HG03457 (cell line): ENCODE measurements around the gene FIBP.
"Not testable (repeated sequence)": the region's sequence is repeated elsewhere in the genome, so short reads cannot be mapped to it uniquely, and the experiment has no call there.

Source experiments
- ATAC-seq: cut with Tn5 transposase; IDR thresholded peaks from one replicate; pipeline ENCODE4 v1.9.1; 2021; ENCODE audit warnings: moderate number of reproducible peaks; ENCODE audit not compliant: unreplicated experiment

Gene FIBP

DNA sequence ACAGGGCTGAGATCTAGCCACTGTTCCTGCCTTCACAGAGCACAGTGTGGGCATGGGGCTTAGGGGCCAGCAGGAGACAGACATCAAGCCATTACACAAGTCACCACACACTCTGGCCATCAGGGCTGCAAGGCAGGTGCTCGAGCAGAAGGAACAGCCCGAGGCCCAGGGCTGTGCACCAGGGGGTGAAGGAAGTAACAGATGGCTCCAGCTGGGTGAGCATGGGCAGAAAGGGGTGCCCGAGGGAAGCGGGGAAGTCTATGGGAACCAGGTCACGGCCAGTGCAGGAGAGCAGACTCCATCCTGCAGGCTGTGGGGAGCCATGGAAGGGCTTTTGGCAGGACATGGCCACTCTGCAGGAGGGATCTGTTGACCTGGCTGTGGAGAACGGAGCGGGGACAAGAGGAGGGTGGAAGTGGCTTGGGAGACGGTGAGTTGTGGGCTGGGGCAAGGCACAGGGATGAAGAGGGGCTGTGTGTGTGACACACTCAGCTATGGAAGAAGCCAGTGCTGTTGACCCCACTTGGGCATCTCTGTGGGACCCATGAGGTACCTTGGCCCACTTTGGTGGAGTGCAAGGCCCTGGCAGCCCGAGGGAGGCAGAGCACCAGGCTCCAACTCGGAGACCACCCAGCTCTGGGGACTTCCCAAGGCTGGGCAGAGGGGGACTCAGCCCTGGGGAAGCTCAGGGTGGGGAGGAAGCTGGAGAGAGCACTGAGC lies 27.0 kb upstream of the FIBP start:
- no peak for ATAC-seq

DNA sequence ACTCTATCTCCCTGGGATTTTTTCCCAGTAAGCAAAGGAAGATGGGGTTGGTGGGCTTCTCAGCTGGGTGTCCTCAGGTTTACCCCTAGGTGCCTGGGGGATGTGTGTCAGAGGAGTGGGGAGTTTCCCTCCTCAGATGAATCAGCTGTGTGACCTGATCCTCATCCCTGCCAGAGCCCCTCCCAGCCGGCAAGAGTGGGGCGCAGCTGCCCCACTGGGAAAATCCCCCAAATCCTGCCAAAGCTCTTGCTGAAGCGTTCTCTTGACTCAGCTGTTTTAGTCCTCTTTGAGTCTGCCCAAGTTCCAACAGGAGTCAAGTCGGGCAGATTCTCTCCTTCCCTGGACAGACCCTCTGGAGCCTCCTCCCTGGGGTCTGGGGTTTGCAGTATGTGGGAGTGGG lies 24.6 kb upstream of the FIBP start:
- ATAC-seq: no peak

DNA sequence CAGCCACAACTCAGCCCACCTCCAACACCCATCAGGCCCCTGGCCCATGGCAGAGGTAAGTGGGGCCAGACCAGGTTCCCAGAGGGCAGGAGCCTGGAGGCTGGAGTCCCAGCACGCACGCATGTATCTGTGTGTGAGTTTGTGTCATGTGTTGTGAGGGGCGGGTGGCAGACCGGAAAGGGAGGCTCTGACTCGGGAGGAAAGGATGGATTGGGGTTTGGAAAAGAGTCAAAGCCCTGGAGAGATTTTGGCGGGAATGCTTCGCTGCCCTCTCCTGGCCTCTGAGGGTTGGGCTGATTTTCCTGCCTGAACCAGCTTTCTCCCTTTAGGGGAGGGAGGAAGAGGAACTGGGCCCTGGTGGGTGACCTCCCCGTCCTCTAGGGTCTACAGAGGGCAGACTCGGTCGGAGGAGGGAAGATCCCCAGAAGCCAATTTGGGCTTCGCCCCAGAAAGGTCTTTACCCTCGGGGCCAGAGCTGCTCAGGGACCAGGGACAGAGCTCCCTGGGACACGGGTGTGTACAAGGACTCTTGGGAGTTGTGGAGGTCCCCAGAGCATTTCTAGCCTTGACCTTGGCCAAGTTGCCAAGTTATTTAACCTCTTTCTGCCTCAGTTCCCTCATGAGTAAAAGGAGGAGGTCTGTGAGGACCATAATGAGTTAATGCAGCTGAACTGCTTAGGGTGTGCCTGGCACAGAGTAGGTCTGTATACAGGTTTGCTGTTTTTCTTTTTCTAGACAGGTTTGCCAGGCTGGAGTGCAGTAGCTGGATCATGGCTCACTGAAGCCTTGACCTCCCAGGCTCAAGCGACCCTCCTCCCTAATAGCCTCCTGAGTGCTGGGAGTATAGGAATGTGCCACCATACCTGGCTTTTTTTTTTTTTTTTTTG lies 23.7 kb upstream of the FIBP start:
- no peak for ATAC-seq

DNA sequence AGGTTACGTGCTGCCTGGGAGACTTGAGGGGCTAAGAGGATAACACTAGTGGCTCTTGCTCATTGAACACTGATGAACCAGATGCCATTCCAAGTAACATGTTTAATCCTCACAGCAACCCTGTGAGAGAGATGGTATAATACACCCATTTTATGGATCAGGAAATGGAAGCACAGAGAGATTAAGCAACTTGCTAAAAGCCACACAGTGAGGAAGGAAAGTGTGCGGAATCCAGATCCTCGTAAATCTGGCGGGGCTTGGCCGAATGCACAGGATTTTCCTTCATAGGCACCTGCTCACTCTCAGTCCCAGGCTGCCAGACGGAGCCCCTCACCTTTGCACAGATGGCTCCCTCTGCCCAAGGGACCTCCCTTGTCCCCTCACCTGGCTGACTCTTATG lies 19.6 kb upstream of the FIBP start:
- no peak for ATAC-seq

DNA sequence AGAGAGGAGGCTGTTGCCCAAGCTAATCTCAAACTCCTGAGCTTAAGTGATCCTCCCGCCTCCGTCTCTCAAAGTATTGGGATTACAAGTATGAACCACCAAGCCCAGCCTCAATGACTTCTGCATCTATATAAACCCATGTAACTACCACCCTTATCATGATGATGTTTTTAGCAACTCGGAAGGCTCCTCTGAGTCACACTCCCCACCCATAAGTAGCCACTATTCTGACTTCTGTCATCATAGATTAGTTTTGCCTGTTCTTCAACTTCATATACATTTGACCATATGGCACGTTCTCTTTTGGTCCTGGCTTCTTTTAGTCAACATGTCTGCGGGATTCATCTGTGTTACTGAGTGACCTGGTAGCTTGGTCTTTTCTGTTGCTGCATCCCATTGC lies 18.3 kb upstream of the FIBP start:
- ATAC-seq: no peak

GRCh38 chr11:65903715-65904114 lies 15.4 kb upstream of the FIBP start:
- ATAC-seq: no peak

DNA sequence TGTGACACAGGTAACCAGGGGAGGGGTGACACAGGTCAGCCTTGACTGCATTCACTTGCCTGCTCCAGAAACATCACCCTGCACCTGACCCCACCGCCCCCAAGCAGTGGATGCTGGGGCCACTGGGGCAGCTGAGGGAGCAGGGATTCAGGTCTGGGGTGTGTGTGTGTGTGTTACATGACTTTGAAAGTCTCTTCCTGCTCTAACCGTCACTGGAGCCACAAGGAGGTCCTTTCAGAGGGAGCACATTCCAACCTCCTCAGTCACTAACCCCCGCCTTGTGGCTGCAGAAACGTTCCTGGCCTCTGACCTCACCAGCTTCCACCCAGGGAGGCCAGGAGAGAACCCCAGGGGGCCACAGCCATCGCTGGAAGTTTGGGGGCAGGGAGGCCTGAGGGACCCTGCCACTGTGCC lies 14.8 kb upstream of the FIBP start:
- ATAC-seq: no peak

DNA sequence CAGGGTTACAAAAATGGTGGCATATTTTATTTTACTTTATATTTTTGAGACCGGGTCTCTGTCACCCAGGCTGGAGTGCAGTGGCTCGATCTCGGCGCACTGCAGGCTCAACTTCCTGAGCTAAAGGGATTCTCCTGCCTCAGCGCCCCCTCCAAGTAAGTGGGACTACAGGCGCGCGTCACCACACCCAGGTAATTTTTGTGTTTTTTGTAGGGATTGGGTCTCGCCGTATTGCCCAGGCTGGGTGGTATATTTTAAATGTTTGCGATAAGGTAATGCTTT lies 12.6 kb upstream of the FIBP start:
- no peak for ATAC-seq

DNA sequence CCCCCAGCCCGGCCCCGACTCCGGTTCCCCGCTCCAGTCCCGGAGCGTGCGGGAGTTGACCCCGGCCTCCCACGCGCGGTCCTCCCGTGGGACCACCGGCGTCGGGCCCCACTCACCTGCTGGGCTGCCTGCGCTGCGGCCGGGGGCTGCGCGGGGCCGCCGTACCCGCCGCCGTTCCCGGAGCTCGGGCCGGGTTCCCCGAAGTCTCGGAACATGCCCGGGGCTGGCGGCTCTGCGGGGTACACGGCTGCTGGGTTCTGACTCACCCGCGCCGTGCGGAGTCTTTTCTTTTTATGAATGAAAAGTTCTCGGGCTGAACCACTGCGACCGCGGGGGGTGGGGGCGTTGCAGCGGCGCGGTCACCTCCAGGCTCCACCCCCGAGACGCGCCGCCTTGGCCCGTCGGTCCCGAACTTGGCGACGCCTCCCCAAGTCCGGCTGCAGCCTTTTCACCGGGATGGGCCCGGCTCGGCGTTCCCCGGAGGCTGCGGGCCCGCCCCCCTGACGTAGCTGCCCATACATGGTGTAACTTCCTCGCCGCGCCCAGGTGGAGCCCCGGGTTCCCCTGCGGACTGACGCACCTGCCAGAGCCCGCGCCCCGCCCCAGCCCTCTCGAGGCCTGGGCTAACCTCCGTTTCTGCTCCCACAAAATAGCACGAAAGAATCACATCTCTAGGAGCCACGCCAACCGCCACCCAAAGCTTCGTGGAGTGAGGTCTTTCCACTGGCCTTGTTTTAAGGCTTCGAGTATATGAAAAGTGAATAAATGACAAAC lies 12.0 kb upstream of the FIBP start, which contains the start of gene FOSL1:
Gene FOSL1 (minus strand): TSS at position 264 of the 774 bp plus-strand sequence. CDS start 49 bp downstream, at position 215.
- peak; percentile 62 for ATAC-seq

DNA sequence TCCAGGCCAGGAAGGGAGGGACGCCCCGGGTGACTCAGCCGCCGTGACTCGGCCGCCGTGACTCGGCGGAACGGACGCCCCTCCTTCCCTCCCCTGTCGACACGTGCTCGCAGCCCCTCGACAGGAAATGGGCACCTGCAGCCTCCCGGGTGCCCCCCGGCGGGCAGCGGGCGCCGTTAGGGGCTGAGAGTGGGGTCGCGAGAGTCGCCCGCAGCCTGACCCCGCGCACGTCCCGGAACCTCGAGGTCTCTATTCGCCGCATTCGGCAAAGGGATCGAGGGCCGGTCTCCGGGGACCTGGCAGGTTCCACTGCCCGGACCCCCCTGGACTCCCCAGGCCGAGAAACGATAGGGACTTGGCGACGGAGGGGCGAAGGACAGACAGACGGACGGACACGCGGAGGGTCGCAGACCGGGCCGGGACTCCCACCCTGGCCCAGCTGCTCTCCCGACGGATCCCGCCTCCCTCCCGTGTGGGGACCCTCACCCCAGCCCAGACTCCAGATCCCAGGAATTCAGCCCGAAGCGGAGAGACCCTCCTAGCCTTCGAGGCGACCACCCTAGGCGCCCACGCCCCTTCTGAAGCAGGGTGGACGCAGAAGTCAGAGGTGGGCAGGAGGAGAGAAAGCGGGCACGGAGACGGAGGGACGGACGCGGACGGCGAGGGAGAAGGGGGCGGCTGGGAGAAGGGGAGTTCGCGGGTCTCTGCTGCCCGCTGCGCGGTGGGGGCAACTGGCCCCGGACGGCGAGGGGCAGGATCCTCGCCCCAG lies 11.3 kb upstream of the FIBP start:
- no peak for ATAC-seq

GRCh38 chr11:65898656-65899355 lies 10.5 kb upstream of the FIBP start:
- no peak for ATAC-seq

GRCh38 chr11:65897020-65897471 lies 8.8 kb upstream of the FIBP start:
- no peak for ATAC-seq

- ATAC-seq: no peak
These were observed 8.0 kb upstream of the FIBP start for GRCh38 chr11:65896034-65896999.

- no peak for ATAC-seq
These were observed 7.3 kb upstream of the FIBP start for GRCh38 chr11:65895482-65895981.

GRCh38 chr11:65894034-65894591 lies 5.8 kb upstream of the FIBP start:
- no peak for ATAC-seq

GRCh38 chr11:65892661-65893317 lies 4.5 kb upstream of the FIBP start:
- no peak for ATAC-seq

GRCh38 chr11:65892137-65892540 lies 3.9 kb upstream of the FIBP start:
- ATAC-seq: not testable (repeated sequence)
